Gastrocnemius medialis (tissue), 4 donors: ENCODE data around the gene ADPRHL1. TPM values are rescaled to one million over a fixed set of nuclear protein-coding genes. Genes with fewer than 3 reads are reported as not detected.

Source experiments
- ATAC-seq, 2 donors: fragments of 150-250 bp; one replicate each; pipeline ENCODE4 v1.9.1; 2016
- DNase-seq, 2 donors: peaks; one replicate each; pipeline ENCODE4 v3.0.0-alpha.2; 2019
- H3K27ac ChIP-seq, 4 donors: fragments of 200-600 bp; sonication (generic); 1 replicate in 1 of 4; 2 replicates in 3 of 4; pipeline ENCODE4 v1.5.1; 2016 to 2018; ENCODE audit warnings: mild to moderate bottlenecking in 2 of 4, moderate library complexity in 1 of 4
- H3K27me3 ChIP-seq, 3 donors: fragments of 200-600 bp; sonication (generic) in 2 of 3; 1 replicate in 1 of 3; 2 replicates in 2 of 3; pipeline versions ENCODE4 v1.5.1 to v1.6.0; 2016 to 2019; ENCODE audit warnings: mild to moderate bottlenecking in 1 of 3, moderate library complexity in 1 of 3
- H3K36me3 ChIP-seq, 2 donors: fragments of 200-600 bp; sonication (generic) in 1 of 2; one replicate each; pipeline ENCODE4 v1.5.1; 2017 to 2018
- H3K4me1 ChIP-seq, 2 donors: fragments of 200-600 bp; sonication (generic) in 1 of 2; one replicate each; pipeline ENCODE4 v1.5.1; 2016 to 2017; ENCODE audit warnings: mild to moderate bottlenecking in 2 of 2
- H3K4me3 ChIP-seq, 4 donors: fragments of 200-600 bp; sonication (generic) in 3 of 4; 1 replicate in 1 of 4; 2 replicates in 3 of 4; pipeline ENCODE4 v1.5.1; 2016 to 2019; ENCODE audit warnings: mild to moderate bottlenecking in 2 of 4
- H3K9me3 ChIP-seq, 3 donors: fragments of 200-600 bp; sonication (generic) in 2 of 3; 1 replicate in 1 of 3; 2 replicates in 2 of 3; pipeline ENCODE4 v1.5.1; 2016 to 2019
- CTCF ChIP-seq, 5 experiments: fragments of 450-650 bp in 3 of 5; fragments of 200-600 bp in 2 of 5; sonication (generic) in 2 of 5; IDR thresholded peaks in 4 of 5; conservative IDR thresholded peaks in 1 of 5; 1 replicate in 4 of 5; 2 replicates in 1 of 5; pipeline ENCODE4 v1.5.1; 2016 to 2019; ENCODE audit warnings: antibody characterized with exemption in 5 of 5, mild to moderate bottlenecking in 3 of 5, moderate library complexity in 3 of 5
- POLR2A ChIP-seq, 2 donors: fragments of 450-650 bp; IDR thresholded peaks; one replicate each; pipeline ENCODE4 v1.6.1; 2017; ENCODE audit warnings: antibody characterized with exemption in 2 of 2, mild to moderate bottlenecking in 2 of 2, moderate library complexity in 2 of 2
- in situ Hi-C, 4 donors: fragments of 200-750 bp; cut with MboI; loops; one replicate each; pipeline versions ENCODE4 v1.15.0 to v1.8.0; 2017; ENCODE audit warnings: low sequenced_read_pairs in 4 of 4
- intact Hi-C: fragments of 100-400 bp; cut with DNase I; formaldehyde crosslinking; loops from one replicate; pipeline ENCODE4 v1.15.1; 2023; ENCODE audit warnings: low total_unique reads
- total RNA-seq, 4 donors: library from RNA; depleted of rRNA; stranded (reverse); fragments of >200 nt; gene quantifications; one replicate each; pipeline versions ENCODE4 v1.1.0 to v1.2.3, GENCODE V29; 2016

Gene ADPRHL1
- total RNA-seq, 4 donors from 2014 or later: 224 to 354 (median 295) TPM

GRCh38 chr13:113498905-113499304, 45.6 kb upstream of the ADPRHL1 start:
- Histone ChIP-seq H3K4me1 (peaks cover 0 to 10% of the 10 kb centered on the region in 2 donors), H3K4me3 (no peak overlapping the region), H3K36me3 (peaks cover 0 to 79% of the 10 kb centered on the region in 2 donors), H3K27ac (no peak overlapping the region), H3K27me3 (no peaks in the 10 kb centered on the region), H3K9me3 (no peaks in the 10 kb centered on the region)
- no peak for ATAC-seq
- no peak for DNase-seq
- intact Hi-C loops: no loop called here
- in situ Hi-C loops: no loop called here
- TF ChIP-seq POLR2A (IDR thresholded peaks at IDR 0.05) (no peak), CTCF (IDR thresholded peaks at IDR 0.05 in 4 of 5, conservative IDR thresholded peaks at IDR 0.05 in 1 of 5) (no peak)

DNA sequence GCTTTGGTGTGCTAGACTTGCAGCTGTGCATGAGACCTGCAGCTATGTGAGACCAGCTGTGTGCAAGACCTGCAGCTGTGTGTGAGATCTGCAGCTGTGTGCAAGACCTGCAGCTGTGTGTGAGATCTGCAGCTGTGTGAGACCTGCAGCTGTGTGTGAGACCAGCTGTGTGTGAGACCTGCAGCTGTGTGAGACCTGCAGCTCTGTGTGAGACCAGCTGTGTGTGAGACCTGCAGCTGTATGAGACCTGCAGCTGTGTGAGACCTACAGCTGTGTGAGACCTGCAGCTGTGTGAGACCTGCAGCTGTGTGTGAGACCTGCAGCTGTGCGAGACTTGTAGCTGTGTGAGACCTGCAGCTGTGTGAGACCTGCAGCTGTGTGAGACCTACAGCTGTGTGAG, 43.9 kb upstream of the ADPRHL1 start:
- DNase-seq: no peak
- no peak for TF ChIP-seq POLR2A (IDR thresholded peaks at IDR 0.05)
- no peak for TF ChIP-seq CTCF (IDR thresholded peaks at IDR 0.05 in 4 of 5, conservative IDR thresholded peaks at IDR 0.05 in 1 of 5)
- intact Hi-C loops: no loop called here
- Histone ChIP-seq H3K4me3 (no peak overlapping the region), H3K4me1 (peaks cover 10 to 27% of the 10 kb centered on the region in 2 donors), H3K36me3 (peaks cover 0 to 67% of the 10 kb centered on the region in 2 donors), H3K27me3 (no peaks in the 10 kb centered on the region), H3K9me3 (no peaks in the 10 kb centered on the region), H3K27ac (no peak overlapping the region)
- in situ Hi-C loops: no loop called here
- ATAC-seq: no peak

DNA sequence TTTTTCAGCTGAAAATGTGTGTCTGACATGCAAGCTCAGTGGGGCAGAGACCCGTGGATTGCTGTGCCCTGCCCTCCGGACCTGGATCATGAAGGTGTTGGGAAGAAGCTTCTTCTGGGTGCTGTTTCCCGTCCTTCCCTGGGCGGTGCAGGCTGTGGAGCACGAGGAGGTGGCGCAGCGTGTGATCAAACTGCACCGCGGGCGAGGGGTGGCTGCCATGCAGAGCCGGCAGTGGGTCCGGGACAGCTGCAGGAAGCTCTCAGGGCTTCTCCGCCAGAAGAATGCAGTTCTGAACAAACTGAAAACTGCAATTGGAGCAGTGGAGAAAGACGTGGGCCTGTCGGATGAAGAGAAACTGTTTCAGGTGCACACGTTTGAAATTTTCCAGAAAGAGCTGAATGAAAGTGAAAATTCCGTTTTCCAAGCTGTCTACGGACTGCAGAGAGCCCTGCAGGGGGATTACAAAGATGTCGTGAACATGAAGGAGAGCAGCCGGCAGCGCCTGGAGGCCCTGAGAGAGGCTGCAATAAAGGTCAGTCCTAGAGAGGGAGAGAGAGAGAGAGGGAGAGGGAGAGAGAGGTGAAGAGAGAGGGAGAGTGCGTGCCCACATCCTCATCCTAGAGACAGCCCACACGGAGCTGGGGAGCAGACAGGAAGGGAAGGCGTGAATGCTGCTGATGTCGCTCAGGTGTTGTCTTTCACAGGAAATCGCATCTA, 42.4 kb upstream of the ADPRHL1 start:
- TF ChIP-seq POLR2A (IDR thresholded peaks at IDR 0.05) (no peak), CTCF (IDR thresholded peaks at IDR 0.05 in 4 of 5, conservative IDR thresholded peaks at IDR 0.05 in 1 of 5) (no peak)
- Histone ChIP-seq H3K36me3 (peaks cover 0 to 51% of the 10 kb centered on the region in 2 donors), H3K4me1 (peaks cover 16 to 34% of the 10 kb centered on the region in 2 donors), H3K27me3 (no peaks in the 10 kb centered on the region), H3K4me3 (no peak overlapping the region), H3K9me3 (no peaks in the 10 kb centered on the region), H3K27ac (no peak overlapping the region)
- no peak for ATAC-seq
- DNase-seq: no peak
- in situ Hi-C loops: no loop called here
- intact Hi-C loops: no loop called here

- DNase-seq (no peak), ATAC-seq (peak; percentile 28 to 45)
- Histone ChIP-seq H3K4me3 (no peak overlapping the region), H3K4me1 (peaks cover 31 to 45% of the 10 kb centered on the region in 2 donors), H3K27me3 (no peaks in the 10 kb centered on the region), H3K27ac (peak overlapping the region; percentile 65 to 89 (median 70)), H3K36me3 (peaks cover 0 to 29% of the 10 kb centered on the region in 2 donors), H3K9me3 (no peaks in the 10 kb centered on the region)
- intact Hi-C loops: no loop called here
- in situ Hi-C loops: no loop called here
- no peak for TF ChIP-seq POLR2A (IDR thresholded peaks at IDR 0.05)
Observed at GRCh38 chr13:113493315-113493951, 40.1 kb upstream of the ADPRHL1 start.

DNA sequence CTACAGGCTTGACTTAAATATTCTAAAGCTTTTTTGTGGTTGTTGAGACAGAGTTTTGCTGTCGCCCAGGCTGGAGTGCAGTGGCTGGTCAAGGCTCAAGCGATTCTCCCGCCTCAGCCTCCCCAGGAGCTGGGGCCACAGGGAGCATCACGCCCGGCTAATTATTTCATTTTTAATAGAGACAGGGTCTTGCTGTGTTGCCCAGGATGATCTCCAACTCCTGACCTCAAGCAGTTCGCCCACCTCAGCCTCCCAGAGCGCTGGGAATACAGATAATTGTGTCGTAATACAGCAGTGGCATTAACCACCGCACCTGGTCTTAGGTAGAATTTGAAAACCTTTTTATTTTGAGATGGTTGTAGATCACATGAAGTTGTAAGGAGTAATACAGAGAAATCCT, 38.7 kb upstream of the ADPRHL1 start:
- Histone ChIP-seq H3K27me3 (no peaks in the 10 kb centered on the region), H3K4me1 (peaks cover 46 to 60% of the 10 kb centered on the region in 2 donors), H3K9me3 (no peaks in the 10 kb centered on the region), H3K27ac (peak overlapping the region; percentile 89 to 94 (median 92)), H3K36me3 (peaks cover 0 to 17% of the 10 kb centered on the region in 2 donors), H3K4me3 (peak overlapping the region; percentile 80 to 91 (median 84))
- intact Hi-C loops (loop anchor here (1.0 to 2.0 kb wide), 5 partner anchors 39 to 339 kb away; partner anchors contain the start of genes ADPRHL1 and LAMP1), in situ Hi-C loops (no loop called here)
- ATAC-seq (no peak), DNase-seq (no peak)
- TF ChIP-seq POLR2A (IDR thresholded peaks at IDR 0.05) (no peak), CTCF (IDR thresholded peaks at IDR 0.05 in 4 of 5, conservative IDR thresholded peaks at IDR 0.05 in 1 of 5) (no peak)
